ENCODE data around the gene ZNF267.

- TF ChIP-seq CTCF (conservative IDR thresholded peaks at IDR 0.05; ENCODE audit: low read depth, low read length) (no peak), EZH2phosphoT487 (IDR thresholded peaks at IDR 0.05; ENCODE audit: borderline replicate concordance, low read length) (no peak), EZH2 (IDR thresholded peaks at IDR 0.05; ENCODE audit: low read length, unreplicated experiment) (no peak)
These were observed at the start of gene ZNF267 for GRCh38 chr16:31873556-31874365.

All from PC-3 (cell line).